HL-60 (cell line): ENCODE results near the gene SETD4.

Experiments used
- DNase-seq, 2 experiments: peaks; one replicate each; pipeline ENCODE4 v3.0.0-alpha.2; 2010 to 2020; ENCODE audit warnings: low read depth in 1 of 2, low spot score in 1 of 2
- H3K27ac ChIP-seq: fragments of 250-450 bp; sonication (Bioruptor Pico); replicated peaks from 2 replicates; pipeline ENCODE4 v1.5.1; 2020; ENCODE audit warnings: mild to moderate bottlenecking, moderate library complexity
- H3K27me3 ChIP-seq: fragments of 250-450 bp; sonication (Bioruptor Pico); 2 replicates; pipeline ENCODE4 v1.5.1; 2021; ENCODE audit warnings: mild to moderate bottlenecking, moderate library complexity; ENCODE audit not compliant: insufficient read depth, poor library complexity, severe bottlenecking
- H3K4me3 ChIP-seq: replicated peaks from 2 replicates; pipeline ENCODE4 v1.5.1; 2011; ENCODE audit warnings: mild to moderate bottlenecking, control low read depth, low read length; ENCODE audit not compliant: insufficient read depth
- GABPA ChIP-seq: IDR thresholded peaks from 2 replicates; pipeline ENCODE4 v1.6.1; 2012; ENCODE audit warnings: low read depth
- POLR2AphosphoS5 ChIP-seq: IDR thresholded peaks from 2 replicates; pipeline ENCODE4 v1.6.1; 2012; ENCODE audit warnings: low read depth
- SPI1 ChIP-seq: IDR thresholded peaks from 2 replicates; pipeline ENCODE4 v1.6.1; 2012; ENCODE audit warnings: low read depth, mild to moderate bottlenecking, borderline replicate concordance
- TF ChIP-seq, protein P1 (sequence below): IDR thresholded peaks from one replicate; pipeline ENCODE4 v1.5.1; 2011; ENCODE audit warnings: low read length, control low read depth, inconsistent platforms; ENCODE audit not compliant: insufficient read depth
- TF ChIP-seq, protein P2 (sequence below): IDR thresholded peaks from 2 replicates; pipeline ENCODE4 v1.6.1; 2012; ENCODE audit warnings: low read depth; ENCODE audit not compliant: insufficient replicate concordance

Gene SETD4

DNA sequence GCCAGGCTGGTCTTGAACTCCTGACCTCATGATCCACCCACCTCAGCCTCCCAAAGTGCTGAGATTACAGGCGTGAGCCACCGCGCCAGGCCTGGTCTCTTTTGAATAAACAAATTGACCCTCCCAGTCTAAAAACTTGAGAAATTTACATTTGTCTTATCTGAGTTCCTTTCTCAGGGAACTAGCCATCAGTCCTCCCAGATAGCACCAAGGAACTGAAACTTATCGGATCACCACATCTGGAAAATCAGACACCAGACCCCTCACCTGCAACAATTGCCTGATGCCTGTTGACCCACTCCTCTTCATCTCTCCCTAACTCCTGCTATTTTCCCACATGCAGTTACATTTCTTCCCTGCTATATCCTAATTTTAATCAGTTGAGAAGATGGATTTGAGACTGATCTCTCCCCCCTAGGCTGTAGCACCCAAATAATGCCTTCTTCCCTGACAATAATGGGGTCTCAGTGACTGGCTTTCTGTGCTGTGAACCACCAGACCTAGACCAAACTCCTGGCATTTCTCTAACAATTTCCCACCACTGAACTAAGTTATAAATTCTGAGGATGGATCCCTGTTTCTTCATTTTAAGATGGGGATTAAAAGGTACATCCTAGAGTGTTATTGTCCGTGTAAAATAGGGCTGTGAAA lies 8.5 kb upstream of the SETD4 start:
- Histone ChIP-seq H3K27me3 (no peaks in the 10 kb centered on the region), H3K4me3 (no peak overlapping the region), H3K27ac (peak overlapping the region; percentile 50)
- no peak for TF ChIP-seq GABPA
- TF ChIP-seq, protein P1, sequence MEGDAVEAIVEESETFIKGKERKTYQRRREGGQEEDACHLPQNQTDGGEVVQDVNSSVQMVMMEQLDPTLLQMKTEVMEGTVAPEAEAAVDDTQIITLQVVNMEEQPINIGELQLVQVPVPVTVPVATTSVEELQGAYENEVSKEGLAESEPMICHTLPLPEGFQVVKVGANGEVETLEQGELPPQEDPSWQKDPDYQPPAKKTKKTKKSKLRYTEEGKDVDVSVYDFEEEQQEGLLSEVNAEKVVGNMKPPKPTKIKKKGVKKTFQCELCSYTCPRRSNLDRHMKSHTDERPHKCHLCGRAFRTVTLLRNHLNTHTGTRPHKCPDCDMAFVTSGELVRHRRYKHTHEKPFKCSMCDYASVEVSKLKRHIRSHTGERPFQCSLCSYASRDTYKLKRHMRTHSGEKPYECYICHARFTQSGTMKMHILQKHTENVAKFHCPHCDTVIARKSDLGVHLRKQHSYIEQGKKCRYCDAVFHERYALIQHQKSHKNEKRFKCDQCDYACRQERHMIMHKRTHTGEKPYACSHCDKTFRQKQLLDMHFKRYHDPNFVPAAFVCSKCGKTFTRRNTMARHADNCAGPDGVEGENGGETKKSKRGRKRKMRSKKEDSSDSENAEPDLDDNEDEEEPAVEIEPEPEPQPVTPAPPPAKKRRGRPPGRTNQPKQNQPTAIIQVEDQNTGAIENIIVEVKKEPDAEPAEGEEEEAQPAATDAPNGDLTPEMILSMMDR: no peak
- TF ChIP-seq, protein P2, sequence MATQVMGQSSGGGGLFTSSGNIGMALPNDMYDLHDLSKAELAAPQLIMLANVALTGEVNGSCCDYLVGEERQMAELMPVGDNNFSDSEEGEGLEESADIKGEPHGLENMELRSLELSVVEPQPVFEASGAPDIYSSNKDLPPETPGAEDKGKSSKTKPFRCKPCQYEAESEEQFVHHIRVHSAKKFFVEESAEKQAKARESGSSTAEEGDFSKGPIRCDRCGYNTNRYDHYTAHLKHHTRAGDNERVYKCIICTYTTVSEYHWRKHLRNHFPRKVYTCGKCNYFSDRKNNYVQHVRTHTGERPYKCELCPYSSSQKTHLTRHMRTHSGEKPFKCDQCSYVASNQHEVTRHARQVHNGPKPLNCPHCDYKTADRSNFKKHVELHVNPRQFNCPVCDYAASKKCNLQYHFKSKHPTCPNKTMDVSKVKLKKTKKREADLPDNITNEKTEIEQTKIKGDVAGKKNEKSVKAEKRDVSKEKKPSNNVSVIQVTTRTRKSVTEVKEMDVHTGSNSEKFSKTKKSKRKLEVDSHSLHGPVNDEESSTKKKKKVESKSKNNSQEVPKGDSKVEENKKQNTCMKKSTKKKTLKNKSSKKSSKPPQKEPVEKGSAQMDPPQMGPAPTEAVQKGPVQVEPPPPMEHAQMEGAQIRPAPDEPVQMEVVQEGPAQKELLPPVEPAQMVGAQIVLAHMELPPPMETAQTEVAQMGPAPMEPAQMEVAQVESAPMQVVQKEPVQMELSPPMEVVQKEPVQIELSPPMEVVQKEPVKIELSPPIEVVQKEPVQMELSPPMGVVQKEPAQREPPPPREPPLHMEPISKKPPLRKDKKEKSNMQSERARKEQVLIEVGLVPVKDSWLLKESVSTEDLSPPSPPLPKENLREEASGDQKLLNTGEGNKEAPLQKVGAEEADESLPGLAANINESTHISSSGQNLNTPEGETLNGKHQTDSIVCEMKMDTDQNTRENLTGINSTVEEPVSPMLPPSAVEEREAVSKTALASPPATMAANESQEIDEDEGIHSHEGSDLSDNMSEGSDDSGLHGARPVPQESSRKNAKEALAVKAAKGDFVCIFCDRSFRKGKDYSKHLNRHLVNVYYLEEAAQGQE: no peak
- no peak for TF ChIP-seq SPI1
- no peak for TF ChIP-seq POLR2AphosphoS5
- no peak for DNase-seq

DNA sequence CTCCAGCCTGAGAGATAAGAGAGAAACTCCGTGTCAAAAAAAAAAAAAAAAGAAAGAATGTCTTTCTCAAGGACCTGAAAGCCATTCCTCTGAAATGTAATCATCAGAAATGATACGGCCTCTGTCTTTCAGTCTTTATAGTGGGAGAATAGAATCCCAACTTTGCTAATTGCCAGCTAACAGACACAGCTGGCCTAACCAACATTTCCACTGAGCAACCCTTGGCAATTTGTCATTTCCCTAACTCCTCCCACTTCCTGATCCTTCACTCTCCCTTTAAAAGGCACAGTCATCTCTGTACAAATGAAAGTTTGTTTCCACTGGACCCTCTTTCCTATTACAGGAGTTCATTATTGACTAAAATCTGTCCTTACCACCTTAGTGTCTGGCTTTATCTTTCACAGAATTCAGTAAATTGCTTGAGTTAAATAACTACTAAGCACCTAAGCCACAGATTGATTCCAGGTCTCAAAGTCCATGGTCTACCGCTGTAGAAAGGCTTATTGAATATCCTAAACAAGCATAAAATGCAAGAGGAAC lies 5.2 kb upstream of the SETD4 start:
- Histone ChIP-seq H3K27ac (no peak overlapping the region), H3K27me3 (no peaks in the 10 kb centered on the region), H3K4me3 (no peak overlapping the region)
- TF ChIP-seq, protein P2: no peak
- TF ChIP-seq, protein P1: no peak
- TF ChIP-seq SPI1 (no peak), GABPA (no peak), POLR2AphosphoS5 (no peak)
- DNase-seq: peak in 1 of 2 experiments; percentile 21

DNA sequence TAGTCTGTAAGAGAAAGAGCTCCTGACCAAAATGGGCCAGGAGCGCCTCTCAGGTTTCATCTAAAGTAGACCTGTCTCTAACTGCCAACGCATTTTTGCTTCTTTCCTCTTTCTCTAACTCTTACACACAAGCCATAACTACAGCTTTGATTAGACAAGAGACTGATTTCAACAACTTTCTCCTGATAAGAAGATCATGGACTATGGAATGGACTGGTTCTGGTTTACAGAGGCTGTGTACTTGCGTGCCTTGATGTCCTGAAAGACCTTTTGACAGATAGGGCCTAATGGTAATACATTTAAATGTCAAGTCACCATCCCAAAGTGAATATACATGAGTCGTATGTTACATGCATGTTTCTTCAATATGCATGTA lies 3.7 kb upstream of the SETD4 start:
- Histone ChIP-seq H3K27me3 (no peaks in the 10 kb centered on the region), H3K4me3 (no peak overlapping the region), H3K27ac (no peak overlapping the region)
- TF ChIP-seq SPI1 (no peak), GABPA (no peak), POLR2AphosphoS5 (no peak)
- TF ChIP-seq, protein P1: no peak
- TF ChIP-seq, protein P2: no peak
- DNase-seq: no peak
